CD4-positive, alpha-beta T cell (primary cell): Measurements from ENCODE around the gene LRP1B. TPM values are rescaled to one million over a fixed set of nuclear protein-coding genes. Genes with fewer than 3 reads are reported as not detected.

Experiments
- ATAC-seq: fragments of 200-7000 bp; cut with Tn5 transposase; one replicate; pipeline ENCODE4 v1.10.0; 2022; ENCODE audit warnings: mild to moderate bottlenecking; ENCODE audit not compliant: poor library complexity
- CTCF ChIA-PET: fragments of 350-600 bp; sonication (Branson Sonifier 250); formaldehyde crosslinking; loops from one replicate; lab custom pipeline; 2021; ENCODE audit warnings: antibody characterized with exemption, inconsistent platforms; lab: Charles Lee
- POLR2A ChIA-PET: fragments of 350-600 bp; sonication (Branson Sonifier 250); formaldehyde crosslinking; loops from one replicate; lab custom pipeline; 2021; ENCODE audit warnings: antibody characterized with exemption, inconsistent platforms; lab: Charles Lee
- DNase-seq, 14 experiments: peaks; one replicate each; pipeline ENCODE4 v3.0.0-alpha.2; 2013 to 2020; ENCODE audit warnings: mixed read lengths in 2 of 14
- H3K27ac ChIP-seq, 2 donors: one replicate each; pipeline versions ENCODE4 v1.5.1 to v1.7.0; 2013; ENCODE audit warnings: low read length in 2 of 2, low read depth in 1 of 2, mild to moderate bottlenecking in 1 of 2
- H3K27me3 ChIP-seq, 2 experiments: 1 replicate in 1 of 2; 2 replicates in 1 of 2; pipeline versions ENCODE4 v1.6.1 to v1.7.0; 2013; ENCODE audit warnings: low read length in 2 of 2, control low read depth in 1 of 2, mild to moderate bottlenecking in 1 of 2, moderate library complexity in 1 of 2; ENCODE audit not compliant: insufficient read depth in 2 of 2, control insufficient read depth in 1 of 2
- H3K36me3 ChIP-seq: one replicate; pipeline ENCODE4 v1.6.1; 2013; ENCODE audit warnings: low read length, control low read depth; ENCODE audit not compliant: insufficient read depth
- H3K4me1 ChIP-seq: one replicate; pipeline ENCODE4 v1.6.1; 2013; ENCODE audit warnings: low read length, control low read depth; ENCODE audit not compliant: insufficient read depth
- H3K4me3 ChIP-seq: one replicate; pipeline ENCODE4 v1.5.1; 2013; ENCODE audit warnings: mild to moderate bottlenecking, low read length, moderate library complexity
- H3K9me3 ChIP-seq, 2 experiments: 1 replicate in 1 of 2; 2 replicates in 1 of 2; pipeline versions ENCODE4 v1.6.1 to v1.7.0; 2013; ENCODE audit warnings: low read length in 2 of 2, mild to moderate bottlenecking in 2 of 2, control low read depth in 1 of 2, moderate library complexity in 1 of 2; ENCODE audit not compliant: control insufficient read depth in 1 of 2, insufficient read depth in 1 of 2
- H3K27ac Mint-ChIP-seq: one replicate; pipeline ENCODE4 v1.8.0; 2020; ENCODE audit warnings: mixed read lengths
- H3K27me3 Mint-ChIP-seq: one replicate; pipeline ENCODE4 v1.8.0; 2021; ENCODE audit warnings: mixed read lengths
- H3K36me3 Mint-ChIP-seq: one replicate; pipeline ENCODE4 v1.8.0; 2021; ENCODE audit warnings: low read depth, mixed read lengths
- H3K4me1 Mint-ChIP-seq: one replicate; pipeline ENCODE4 v1.8.0; 2021; ENCODE audit warnings: low read depth, mixed read lengths
- H3K4me3 Mint-ChIP-seq: one replicate; pipeline ENCODE4 v1.8.0; 2020; ENCODE audit warnings: mild to moderate bottlenecking, mixed read lengths
- H3K9me3 Mint-ChIP-seq: one replicate; pipeline ENCODE4 v1.8.0; 2020; ENCODE audit warnings: mixed read lengths
- CTCF ChIP-seq: fragments of 200-600 bp; IDR thresholded peaks from one replicate; pipeline ENCODE4 v1.8.0; 2022; ENCODE audit warnings: antibody characterized with exemption, mild to moderate bottlenecking
- intact Hi-C, 2 experiments: fragments of 100-400 bp; cut with DNase I in 1 of 2; cut with micrococcal nuclease in 1 of 2; formaldehyde crosslinking; loops; one replicate each; pipeline versions ENCODE4 v1.15.1 to v1.9.0; 2023 to 2025; cut with DNase I, micrococcal nuclease
- total RNA-seq, 174 experiments: library from RNA in 2 of 174; stranded (reverse) in 2 of 174; gene quantifications; one replicate each; pipeline ENCODE4 v1.2.3 and lab custom pipeline; 2021 to 2026

Gene LRP1B
- total RNA-seq, 2 experiments from 2014 or later: not detected

GRCh38 chr2:140585016-140585415 lies 1545.8 kb downstream of the LRP1B start:
- intact Hi-C loops: no loop called here
- Mint-ChIP-seq H3K9me3 (peaks cover 12% of the 10 kb centered on the region), H3K27me3 (no peaks in the 10 kb centered on the region), H3K4me3 (no peak overlapping the region), H3K27ac (no peak overlapping the region), H3K4me1 (no peaks in the 10 kb centered on the region), H3K36me3 (no peaks in the 10 kb centered on the region)
- POLR2A ChIA-PET: no interaction called here
- ATAC-seq (no peak), DNase-seq (no peak)
- no peak overlapping the region for H3K27ac ChIP-seq
- no peaks in the 10 kb centered on the region for H3K4me1 ChIP-seq
- H3K4me3 ChIP-seq: no peak overlapping the region
- H3K27me3 ChIP-seq: no peaks in the 10 kb centered on the region
- no peaks in the 10 kb centered on the region for H3K36me3 ChIP-seq
- CTCF ChIA-PET: no interaction called here
- peaks cover 0 to 3% of the 10 kb centered on the region in 2 experiments for H3K9me3 ChIP-seq
- no peak for TF ChIP-seq CTCF

GRCh38 chr2:140584471-140584870 lies 1546.3 kb downstream of the LRP1B start:
- Mint-ChIP-seq H3K36me3 (no peaks in the 10 kb centered on the region), H3K4me3 (no peak overlapping the region), H3K27ac (no peak overlapping the region), H3K4me1 (no peaks in the 10 kb centered on the region), H3K9me3 (peaks cover 11% of the 10 kb centered on the region), H3K27me3 (no peaks in the 10 kb centered on the region)
- no peak for TF ChIP-seq CTCF
- no peak for DNase-seq
- peaks cover 0 to 6% of the 10 kb centered on the region in 2 experiments for H3K9me3 ChIP-seq
- no peak for ATAC-seq
- H3K27me3 ChIP-seq: no peaks in the 10 kb centered on the region
- ChIA-PET CTCF (no interaction called here), POLR2A (no interaction called here)
- intact Hi-C loops: no loop called here
- H3K4me1 ChIP-seq: no peaks in the 10 kb centered on the region
- H3K36me3 ChIP-seq: no peaks in the 10 kb centered on the region
- H3K4me3 ChIP-seq: no peak overlapping the region
- H3K27ac ChIP-seq: no peak overlapping the region

- POLR2A ChIA-PET: no interaction called here
Measured at GRCh38 chr2:140580532-140581151, 1550.2 kb downstream of the LRP1B start.

More at GRCh38 chr2:140580532-140581151, 1550.2 kb downstream of the LRP1B start:
- no peak overlapping the region for H3K27ac Mint-ChIP-seq
- intact Hi-C loops: no loop called here
- Histone ChIP-seq H3K36me3 (no peaks in the 10 kb centered on the region), H3K27ac (no peak overlapping the region), H3K27me3 (no peaks in the 10 kb centered on the region), H3K4me3 (no peak overlapping the region), H3K9me3 (peaks cover 0 to 5% of the 10 kb centered on the region in 2 experiments), H3K4me1 (no peaks in the 10 kb centered on the region)
- no peak for TF ChIP-seq CTCF
- peaks cover 8% of the 10 kb centered on the region for H3K9me3 Mint-ChIP-seq
- CTCF ChIA-PET: no interaction called here
- no peak overlapping the region for H3K4me3 Mint-ChIP-seq
- no peaks in the 10 kb centered on the region for H3K27me3 Mint-ChIP-seq
- no peaks in the 10 kb centered on the region for H3K4me1 Mint-ChIP-seq
- no peak for ATAC-seq
- DNase-seq: no peak
- no peaks in the 10 kb centered on the region for H3K36me3 Mint-ChIP-seq
